K562 (cell line): ENCODE results near the gene SEC22C. TPM values are rescaled to one million over a fixed set of nuclear protein-coding genes. Genes with fewer than 3 reads are reported as not detected.

Experiments
- ARID2 ChIP-seq: fragments of 450-650 bp; IDR thresholded peaks from 2 replicates; pipeline ENCODE4 v1.6.1; 2017; ENCODE audit warnings: antibody characterized with exemption, mild to moderate bottlenecking
- ELF1 ChIP-seq: fragments of 200-800 bp; sonication (Bioruptor generic); IDR thresholded peaks from 2 replicates; pipeline ENCODE4 v1.6.1; 2016; ENCODE audit warnings: missing genetic modification characterization, missing compliant biosample characterization
- ELF2 ChIP-seq: fragments of 250-450 bp; sonication (Bioruptor Pico); IDR thresholded peaks from 2 replicates; pipeline ENCODE4 v1.5.0; 2021; ENCODE audit warnings: mild to moderate bottlenecking
- NCOA6 ChIP-seq: fragments of 450-650 bp; IDR thresholded peaks from 2 replicates; pipeline ENCODE4 v1.6.1; 2017; ENCODE audit warnings: mild to moderate bottlenecking
- RBFOX2 ChIP-seq: fragments of 200-400 bp; formaldehyde crosslinking; IDR thresholded peaks from 2 replicates; pipeline ENCODE4 v1.6.1; 2017; ENCODE audit warnings: low read depth, mild to moderate bottlenecking, low read length, moderate library complexity
- U2AF1 ChIP-seq: fragments of 200-400 bp; formaldehyde crosslinking; optimal IDR thresholded peaks from 2 replicates; pipeline ENCODE3; 2017; ENCODE audit warnings: mild to moderate bottlenecking, low read depth, low read length, moderate library complexity
- ZFP1 ChIP-seq: fragments of 450-650 bp; formaldehyde crosslinking; IDR thresholded peaks from 2 replicates; pipeline ENCODE4 v1.4.0; 2020; ENCODE audit warnings: mild to moderate bottlenecking, mixed read lengths
- ZNF165 ChIP-seq: fragments of 250-450 bp; sonication (Bioruptor Pico); IDR thresholded peaks from 2 replicates; pipeline ENCODE4 v1.4.0; 2020; ENCODE audit warnings: borderline replicate concordance
- ZNF197 ChIP-seq: fragments of 200-800 bp; sonication (Bioruptor generic); IDR thresholded peaks from 2 replicates; pipeline ENCODE4 v1.6.1; 2016; ENCODE audit warnings: low read depth, missing genetic modification characterization, missing compliant biosample characterization
- ZNF830 ChIP-seq: fragments of 250-450 bp; sonication (Bioruptor Pico); IDR thresholded peaks from 2 replicates; pipeline ENCODE4 v1.5.0; 2021; ENCODE audit warnings: mild to moderate bottlenecking
- polyA plus RNA-seq, 8 experiments: library from polyadenylated mRNA; depleted of rRNA in 4 of 8; stranded (reverse) in 5 of 8; unstranded in 3 of 8; fragments of >200 nt; fragmentation: Nextera tagmentation in 2 of 8; fragmentation: Illumina TruSeq in 1 of 8; extraction: Ambion mirVana in 2 of 8; extraction: Trizol in 1 of 8; gene quantifications; 2 replicates each; pipeline versions ENCODE4 v1.2.1 to v1.2.3, GENCODE V29; 2011 to 2014; ENCODE audit warnings: inconsistent platforms in 1 of 8, missing spikeins in 1 of 8
- total RNA-seq, 7 experiments: library from RNA; depleted of rRNA in 6 of 7; stranded (reverse); fragments of >200 nt in 6 of 7; fragmentation: Illumina TruSeq in 2 of 7; extraction: Trizol in 2 of 7; gene quantifications; 2 replicates each; pipeline versions ENCODE4 v1.2.1 to v1.2.3, GENCODE V29; 2011 to 2021; ENCODE audit warnings: low replicate concordance in 1 of 7
- TF ChIP-seq, protein P1 (sequence below): sonication (generic); formaldehyde crosslinking; IDR thresholded peaks from 2 replicates; pipeline ENCODE4 v1.8.1; 2023; ENCODE audit warnings: mild to moderate bottlenecking, missing genetic modification reagents
- TF ChIP-seq, protein P2 (sequence below), 2 experiments: fragments of 450-650 bp; IDR thresholded peaks; 2 replicates each; pipeline ENCODE4 v1.6.1; 2016
- TF ChIP-seq, protein P3 (sequence below): fragments of 250-450 bp; sonication (Bioruptor Pico); IDR thresholded peaks from 2 replicates; pipeline ENCODE4 v1.5.0; 2021; ENCODE audit warnings: mild to moderate bottlenecking, moderate library complexity
- TF ChIP-seq, protein P4 (sequence below), 2 experiments: IDR thresholded peaks; 2 replicates each; pipeline ENCODE4 v1.6.1; 2012; ENCODE audit warnings: improper control_type of control experiment in 2 of 2, low read depth in 2 of 2, low read length in 2 of 2, borderline replicate concordance in 1 of 2
- TF ChIP-seq, protein P5 (sequence below), 2 experiments: IDR thresholded peaks; 2 replicates each; pipeline ENCODE4 v1.6.1; 2011; ENCODE audit warnings: borderline replicate concordance in 1 of 2, control low read depth in 1 of 2, low read depth in 1 of 2, low read length in 1 of 2, mild to moderate bottlenecking in 1 of 2, mixed read lengths in 1 of 2, moderate library complexity in 1 of 2; ENCODE audit not compliant: insufficient read depth in 1 of 2, insufficient read length in 1 of 2, poor library complexity in 1 of 2, severe bottlenecking in 1 of 2; ENCODE audit errors: extremely low read depth in 1 of 2

SEC22C gene
- total and polyA plus RNA-seq, 9 of the 15 experiments (the other 6 are each of a cell fraction or from before 2014, with no cell fraction given), result 35.6 to 68.4 (median 50.7) TPM

DNA sequence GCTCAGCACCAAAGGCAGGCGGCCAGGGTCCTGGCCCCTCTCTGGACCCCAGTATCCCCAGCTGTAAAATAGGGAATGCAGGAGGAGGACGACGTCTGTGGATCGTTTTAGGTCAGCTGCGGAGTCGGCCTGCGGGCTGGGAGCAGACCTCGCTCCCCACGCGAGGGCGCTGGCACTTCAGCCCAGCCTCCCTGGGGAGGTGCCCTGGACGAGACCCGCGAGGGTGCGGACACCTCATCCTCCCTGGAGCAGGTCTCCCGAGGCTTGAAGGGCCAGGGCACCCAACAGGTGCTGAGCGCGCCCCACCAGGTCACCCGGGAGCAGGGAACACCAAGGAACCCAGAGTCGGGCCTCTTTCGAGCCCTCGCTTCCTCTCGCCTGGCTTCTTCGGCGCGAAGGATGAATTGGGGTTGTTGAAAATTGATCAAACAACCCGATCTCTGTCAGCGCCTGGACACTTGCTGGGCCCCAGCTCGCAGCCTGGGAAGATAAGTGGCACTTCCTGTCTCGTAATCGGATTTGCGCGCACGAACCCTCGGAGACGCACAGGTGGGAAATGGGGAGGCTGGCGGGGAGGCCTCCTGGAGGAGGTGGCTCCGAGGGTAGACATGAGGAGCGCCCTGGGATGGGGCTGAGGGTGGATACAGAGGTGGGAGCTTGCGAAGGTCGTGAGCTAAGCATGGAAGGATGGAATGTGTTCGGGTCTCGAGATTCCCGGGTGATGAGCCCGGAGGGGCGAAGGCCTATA, 79.9 kb downstream of the SEC22C start (continued):
- TF ChIP-seq, protein P1, sequence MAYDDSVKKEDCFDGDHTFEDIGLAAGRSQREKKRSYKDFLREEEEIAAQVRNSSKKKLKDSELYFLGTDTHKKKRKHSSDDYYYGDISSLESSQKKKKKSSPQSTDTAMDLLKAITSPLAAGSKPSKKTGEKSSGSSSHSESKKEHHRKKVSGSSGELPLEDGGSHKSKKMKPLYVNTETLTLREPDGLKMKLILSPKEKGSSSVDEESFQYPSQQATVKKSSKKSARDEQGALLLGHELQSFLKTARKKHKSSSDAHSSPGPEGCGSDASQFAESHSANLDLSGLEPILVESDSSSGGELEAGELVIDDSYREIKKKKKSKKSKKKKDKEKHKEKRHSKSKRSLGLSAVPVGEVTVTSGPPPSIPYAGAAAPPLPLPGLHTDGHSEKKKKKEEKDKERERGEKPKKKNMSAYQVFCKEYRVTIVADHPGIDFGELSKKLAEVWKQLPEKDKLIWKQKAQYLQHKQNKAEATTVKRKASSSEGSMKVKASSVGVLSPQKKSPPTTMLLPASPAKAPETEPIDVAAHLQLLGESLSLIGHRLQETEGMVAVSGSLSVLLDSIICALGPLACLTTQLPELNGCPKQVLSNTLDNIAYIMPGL (CRISPR knock-in tag), result no peak
- no peak for TF ChIP-seq ZNF197 (CRISPR knock-in tag)
- TF ChIP-seq ARID2, result 0 out of 2 replicates have a peak, but pooled peaks have one; percentile 6
- TF ChIP-seq, protein P2, sequence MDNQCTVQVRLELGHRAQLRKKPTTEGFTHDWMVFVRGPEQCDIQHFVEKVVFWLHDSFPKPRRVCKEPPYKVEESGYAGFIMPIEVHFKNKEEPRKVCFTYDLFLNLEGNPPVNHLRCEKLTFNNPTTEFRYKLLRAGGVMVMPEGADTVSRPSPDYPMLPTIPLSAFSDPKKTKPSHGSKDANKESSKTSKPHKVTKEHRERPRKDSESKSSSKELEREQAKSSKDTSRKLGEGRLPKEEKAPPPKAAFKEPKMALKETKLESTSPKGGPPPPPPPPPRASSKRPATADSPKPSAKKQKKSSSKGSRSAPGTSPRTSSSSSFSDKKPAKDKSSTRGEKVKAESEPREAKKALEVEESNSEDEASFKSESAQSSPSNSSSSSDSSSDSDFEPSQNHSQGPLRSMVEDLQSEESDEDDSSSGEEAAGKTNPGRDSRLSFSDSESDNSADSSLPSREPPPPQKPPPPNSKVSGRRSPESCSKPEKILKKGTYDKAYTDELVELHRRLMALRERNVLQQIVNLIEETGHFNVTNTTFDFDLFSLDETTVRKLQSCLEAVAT (IDR thresholded peaks at IDR 0.05), result no peak
- peak; percentile 61; the same call in 1 of the 2 replicates for TF ChIP-seq NCOA6
- TF ChIP-seq U2AF1, result no peak
- no peak for TF ChIP-seq ZNF165 (CRISPR knock-in tag)
- TF ChIP-seq, protein P3, sequence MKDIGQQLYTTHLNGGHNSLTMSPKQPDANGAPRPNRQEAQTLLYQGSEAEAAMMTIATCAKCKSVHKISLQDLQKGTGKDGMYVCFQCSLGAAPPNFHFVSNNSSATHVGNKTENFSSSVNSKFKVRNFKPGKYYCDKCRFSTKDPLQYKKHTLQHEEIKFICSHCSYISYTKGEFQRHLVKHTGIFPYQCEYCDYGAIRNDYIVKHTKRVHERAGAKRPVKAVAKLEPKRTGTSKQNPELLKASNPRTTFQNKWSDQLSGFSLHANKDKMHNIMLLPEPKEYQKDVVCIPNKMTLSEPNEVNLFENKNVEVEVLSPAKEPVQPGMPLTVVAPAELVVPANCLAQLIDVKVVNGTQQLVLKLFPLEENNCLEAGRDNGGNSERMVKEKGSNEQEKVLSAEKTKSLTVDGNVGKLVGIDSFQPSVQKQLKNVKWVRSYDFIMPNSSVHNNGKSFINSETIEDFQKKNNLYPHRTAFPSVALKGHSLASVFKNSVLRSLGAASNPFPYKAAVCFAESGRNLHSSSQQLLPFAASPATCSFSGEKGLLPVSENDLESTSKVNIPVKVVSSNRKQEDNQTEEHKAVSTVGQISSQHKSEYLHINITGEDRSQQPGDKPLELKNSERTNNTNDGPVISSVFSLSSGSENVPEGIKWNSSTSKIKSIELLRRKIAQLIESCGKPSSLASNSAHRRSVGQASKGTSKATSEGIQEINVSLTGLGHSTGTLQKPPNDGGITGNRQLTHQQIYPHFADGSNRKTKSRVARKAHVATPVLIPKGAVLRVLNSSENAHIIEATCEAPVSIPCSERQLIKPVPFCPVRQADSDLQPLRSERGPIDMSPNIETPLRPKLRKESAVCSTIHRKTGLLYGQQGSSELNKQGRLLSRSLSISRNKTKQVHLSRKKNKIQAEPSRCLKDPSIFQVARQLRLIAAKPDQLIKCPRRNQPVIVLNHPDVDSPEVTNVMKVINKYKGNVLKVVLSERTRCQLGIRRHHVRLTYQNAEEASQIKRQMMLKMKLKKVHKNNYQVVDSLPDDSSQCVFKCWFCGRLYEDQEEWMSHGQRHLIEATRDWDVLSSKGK (CRISPR knock-in tag), result no peak
- TF ChIP-seq, protein P4, sequence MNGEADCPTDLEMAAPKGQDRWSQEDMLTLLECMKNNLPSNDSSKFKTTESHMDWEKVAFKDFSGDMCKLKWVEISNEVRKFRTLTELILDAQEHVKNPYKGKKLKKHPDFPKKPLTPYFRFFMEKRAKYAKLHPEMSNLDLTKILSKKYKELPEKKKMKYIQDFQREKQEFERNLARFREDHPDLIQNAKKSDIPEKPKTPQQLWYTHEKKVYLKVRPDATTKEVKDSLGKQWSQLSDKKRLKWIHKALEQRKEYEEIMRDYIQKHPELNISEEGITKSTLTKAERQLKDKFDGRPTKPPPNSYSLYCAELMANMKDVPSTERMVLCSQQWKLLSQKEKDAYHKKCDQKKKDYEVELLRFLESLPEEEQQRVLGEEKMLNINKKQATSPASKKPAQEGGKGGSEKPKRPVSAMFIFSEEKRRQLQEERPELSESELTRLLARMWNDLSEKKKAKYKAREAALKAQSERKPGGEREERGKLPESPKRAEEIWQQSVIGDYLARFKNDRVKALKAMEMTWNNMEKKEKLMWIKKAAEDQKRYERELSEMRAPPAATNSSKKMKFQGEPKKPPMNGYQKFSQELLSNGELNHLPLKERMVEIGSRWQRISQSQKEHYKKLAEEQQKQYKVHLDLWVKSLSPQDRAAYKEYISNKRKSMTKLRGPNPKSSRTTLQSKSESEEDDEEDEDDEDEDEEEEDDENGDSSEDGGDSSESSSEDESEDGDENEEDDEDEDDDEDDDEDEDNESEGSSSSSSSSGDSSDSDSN (IDR thresholded peaks at IDR 0.05; ENCODE audit: borderline replicate concordance in 1 of 2, low read depth in 2 of 2, low read length in 2 of 2), result 0 out of 4 replicates have a peak, but pooled peaks of 1 of the 2 experiments have one; percentile 45
- TF ChIP-seq ELF2 (CRISPR knock-in tag), result 0 out of 2 replicates have a peak, but pooled peaks have one; percentile 72
- TF ChIP-seq RBFOX2, result no peak
- TF ChIP-seq ZNF830 (CRISPR knock-in tag), result no peak
- TF ChIP-seq, protein P5, sequence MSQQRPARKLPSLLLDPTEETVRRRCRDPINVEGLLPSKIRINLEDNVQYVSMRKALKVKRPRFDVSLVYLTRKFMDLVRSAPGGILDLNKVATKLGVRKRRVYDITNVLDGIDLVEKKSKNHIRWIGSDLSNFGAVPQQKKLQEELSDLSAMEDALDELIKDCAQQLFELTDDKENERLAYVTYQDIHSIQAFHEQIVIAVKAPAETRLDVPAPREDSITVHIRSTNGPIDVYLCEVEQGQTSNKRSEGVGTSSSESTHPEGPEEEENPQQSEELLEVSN (IDR thresholded peaks at IDR 0.05; ENCODE audit: borderline replicate concordance in 1 of 2, extremely low read depth in 1 of 2, insufficient read depth in 1 of 2, insufficient read length in 1 of 2, low read depth in 1 of 2, low read length in 1 of 2, poor library complexity in 1 of 2, severe bottlenecking in 1 of 2), result peak in 1 of 2 experiments; percentile 10
- TF ChIP-seq ELF1 (tag), result peak; percentile 43
- TF ChIP-seq ZFP1 (CRISPR knock-in tag), result no peak
